Retinal pigment epithelial cell (primary cell): ENCODE data around the gene SLC38A11.

Experiments used
- DNase-seq: peaks from one replicate; pipeline ENCODE4 v3.0.0-alpha.2; 2010; ENCODE audit warnings: low read depth
- H3K4me3 ChIP-seq: 2 replicates; pipeline ENCODE4 v1.5.1; 2011; ENCODE audit warnings: mild to moderate bottlenecking, low read length, control low read depth, moderate library complexity
- CTCF ChIP-seq: conservative IDR thresholded peaks from 2 replicates; pipeline ENCODE4 v1.5.1; 2011; ENCODE audit warnings: low read depth, low read length, control low read depth, inconsistent platforms

Gene SLC38A11

GRCh38 chr2:164847291-164847690 is 108.0 kb downstream of the SLC38A11 start:
- no peak overlapping the region for H3K4me3 ChIP-seq
- no peak for DNase-seq
- TF ChIP-seq CTCF: no peak

DNA sequence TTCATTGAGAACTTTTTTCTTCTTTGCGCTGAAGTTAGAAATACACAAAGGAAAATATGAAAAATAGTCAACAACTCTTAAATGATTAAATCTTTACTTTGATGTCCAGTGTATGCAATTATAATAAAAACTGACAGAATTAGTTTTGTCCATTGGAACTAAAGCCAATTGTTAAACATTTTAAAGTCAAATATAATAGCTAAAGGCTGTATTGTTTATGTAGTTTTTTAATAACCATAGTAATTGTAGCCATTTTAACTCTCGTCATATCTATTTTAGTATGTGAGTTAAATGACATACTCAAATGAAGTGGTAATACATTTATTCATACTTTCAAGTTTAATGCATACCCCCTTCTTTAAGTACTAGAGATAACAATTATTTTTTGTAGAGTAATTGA is 109.0 kb downstream of the SLC38A11 start:
- no peak overlapping the region for H3K4me3 ChIP-seq
- DNase-seq: no peak
- TF ChIP-seq CTCF: no peak
